HG03520 (cell line): ENCODE results near the gene CHKA.
A peak's percentile ranks its signal among the peaks of the same experiment; 100 is the strongest.

Experiments
- ATAC-seq: cut with Tn5 transposase; IDR thresholded peaks from one replicate; pipeline ENCODE4 v1.9.1; 2021; ENCODE audit warnings: mild to moderate bottlenecking, moderate library complexity; ENCODE audit not compliant: unreplicated experiment

CHKA gene

GRCh38 chr11:68121067-68121899 lies at the start of gene CHKA:
Gene CHKA (minus strand): TSS chr11:68121388. CDS start chr11:68121177, 211 bp downstream.
- peak; percentile 76 for ATAC-seq

- ATAC-seq = no peak
These were observed 48.3 kb upstream of the CHKA start for GRCh38 chr11:68169442-68169841.

GRCh38 chr11:68168694-68169093 lies 47.5 kb upstream of the CHKA start:
- ATAC-seq = no peak

- ATAC-seq = no peak
These were observed 46.3 kb upstream of the CHKA start for GRCh38 chr11:68167474-68167873.

- no peak for ATAC-seq
These were observed 45.8 kb upstream of the CHKA start for GRCh38 chr11:68166969-68167368.

- ATAC-seq = no peak
These were observed 44.4 kb upstream of the CHKA start for GRCh38 chr11:68165601-68166000.

GRCh38 chr11:68164437-68164836 lies 43.2 kb upstream of the CHKA start:
- ATAC-seq = no peak

GRCh38 chr11:68163691-68164090 lies 42.5 kb upstream of the CHKA start:
- ATAC-seq = no peak

GRCh38 chr11:68160100-68160695 lies 39.0 kb upstream of the CHKA start:
- ATAC-seq = no peak

GRCh38 chr11:68159665-68160064 lies 38.5 kb upstream of the CHKA start:
- ATAC-seq = no peak

- ATAC-seq = no peak
These were observed 38.0 kb upstream of the CHKA start for GRCh38 chr11:68159161-68159560.

- no peak for ATAC-seq
These were observed 37.4 kb upstream of the CHKA start for GRCh38 chr11:68158580-68158979.

- ATAC-seq = no peak
These were observed 32.6 kb upstream of the CHKA start for GRCh38 chr11:68153742-68154141.

GRCh38 chr11:68150037-68150436 lies 28.8 kb upstream of the CHKA start:
- ATAC-seq = no peak

- no peak for ATAC-seq
These were observed 28.2 kb upstream of the CHKA start for GRCh38 chr11:68149417-68149816.

- ATAC-seq = no peak
These were observed 27.7 kb upstream of the CHKA start for GRCh38 chr11:68148879-68149278.

- ATAC-seq = no peak
These were observed 27.1 kb upstream of the CHKA start for GRCh38 chr11:68148071-68148805.

- no peak for ATAC-seq
These were observed 25.7 kb upstream of the CHKA start for GRCh38 chr11:68146704-68147474.

GRCh38 chr11:68146010-68146540 lies 24.9 kb upstream of the CHKA start:
- ATAC-seq = no peak

- no peak for ATAC-seq
These were observed 24.1 kb upstream of the CHKA start for GRCh38 chr11:68145120-68145866.
